ENCODE measurements around the gene BET1. TPM values are rescaled to one million over a fixed set of nuclear protein-coding genes. Genes with fewer than 3 reads are reported as not detected.
"Not testable (repeated sequence)": the region's sequence is repeated elsewhere in the genome, so short reads cannot be mapped to it uniquely, and the experiment has no call there.

Gene BET1
- total and polyA plus RNA-seq, 10 donors, result 21.7 to 36.0 (median 28.1) TPM

- Histone ChIP-seq H3K36me3 (no peaks in the 10 kb centered on the region), H3K4me1 (no peaks in the 10 kb centered on the region), H3K9me3 (peaks cover 0 to 5% (median 0%) of the 10 kb centered on the region in 8 donors), H3K4me3 (no peak overlapping the region), H3K27ac (no peak overlapping the region), H3K27me3 (replicated peaks in 1 of 7) (no peaks in the 10 kb centered on the region)
- intact Hi-C loops (cut with DNase I; ENCODE audit: low total_unique reads), result no loop called here
- DNase-seq, result no peak
- 78 to 92% (median 83%) methylated on average over 3 of the region's 3 CpGs for WGBS, 5 donors
- TF ChIP-seq, protein P1, sequence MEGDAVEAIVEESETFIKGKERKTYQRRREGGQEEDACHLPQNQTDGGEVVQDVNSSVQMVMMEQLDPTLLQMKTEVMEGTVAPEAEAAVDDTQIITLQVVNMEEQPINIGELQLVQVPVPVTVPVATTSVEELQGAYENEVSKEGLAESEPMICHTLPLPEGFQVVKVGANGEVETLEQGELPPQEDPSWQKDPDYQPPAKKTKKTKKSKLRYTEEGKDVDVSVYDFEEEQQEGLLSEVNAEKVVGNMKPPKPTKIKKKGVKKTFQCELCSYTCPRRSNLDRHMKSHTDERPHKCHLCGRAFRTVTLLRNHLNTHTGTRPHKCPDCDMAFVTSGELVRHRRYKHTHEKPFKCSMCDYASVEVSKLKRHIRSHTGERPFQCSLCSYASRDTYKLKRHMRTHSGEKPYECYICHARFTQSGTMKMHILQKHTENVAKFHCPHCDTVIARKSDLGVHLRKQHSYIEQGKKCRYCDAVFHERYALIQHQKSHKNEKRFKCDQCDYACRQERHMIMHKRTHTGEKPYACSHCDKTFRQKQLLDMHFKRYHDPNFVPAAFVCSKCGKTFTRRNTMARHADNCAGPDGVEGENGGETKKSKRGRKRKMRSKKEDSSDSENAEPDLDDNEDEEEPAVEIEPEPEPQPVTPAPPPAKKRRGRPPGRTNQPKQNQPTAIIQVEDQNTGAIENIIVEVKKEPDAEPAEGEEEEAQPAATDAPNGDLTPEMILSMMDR (IDR thresholded peaks at IDR 0.05 in 8 of 11, conservative IDR thresholded peaks at IDR 0.05 in 3 of 11), result no peak
- TF ChIP-seq POLR2AphosphoS5 (IDR thresholded peaks at IDR 0.05) (no peak), POLR2A (IDR thresholded peaks at IDR 0.05) (no peak)
Measured at GRCh38 chr7:94029976-94030375, 25.8 kb upstream of the BET1 start.

DNA sequence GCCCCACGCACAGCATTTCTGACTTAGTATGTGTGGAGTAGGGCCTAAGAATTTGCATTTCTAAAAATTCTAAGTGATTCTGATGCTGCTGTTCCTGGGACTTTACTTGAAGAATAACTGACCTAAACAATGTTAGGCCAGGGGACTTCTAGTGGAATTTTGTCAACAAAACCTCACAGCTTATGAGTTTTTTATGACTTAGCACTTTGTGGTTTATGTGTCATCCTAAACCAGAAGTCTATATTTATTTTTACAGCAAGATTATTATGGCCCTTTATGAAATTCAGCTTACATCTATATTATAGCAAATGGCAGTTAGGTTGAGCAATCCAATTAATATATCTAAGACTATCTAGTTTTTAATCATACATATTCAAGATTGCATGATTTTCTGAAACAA, 24.6 kb upstream of the BET1 start:
- DNase-seq, result no peak
- H3K27me3 ChIP-seq (replicated peaks in 1 of 7), result no peaks in the 10 kb centered on the region
- TF ChIP-seq POLR2A (IDR thresholded peaks at IDR 0.05) (no peak), POLR2AphosphoS5 (IDR thresholded peaks at IDR 0.05) (no peak)
- TF ChIP-seq, protein P1 (IDR thresholded peaks at IDR 0.05 in 8 of 11, conservative IDR thresholded peaks at IDR 0.05 in 3 of 11), result no peak
- H3K9me3 ChIP-seq, result peaks cover 0 to 5% (median 0%) of the 10 kb centered on the region in 8 donors
- H3K4me3 ChIP-seq, result no peak overlapping the region
- no peaks in the 10 kb centered on the region for H3K4me1 ChIP-seq
- WGBS, 5 donors, result 67 to 94% (median 86%) methylated on average over 1 of the region's 1 CpG
- no peaks in the 10 kb centered on the region for H3K36me3 ChIP-seq
- intact Hi-C loops (cut with DNase I; ENCODE audit: low total_unique reads), result no loop called here
- H3K27ac ChIP-seq, result no peak overlapping the region

GRCh38 chr7:94026619-94027018, 22.5 kb upstream of the BET1 start:
- DNase-seq; H3K9me3 ChIP-seq; intact Hi-C loops (cut with DNase I; ENCODE audit: low total_unique reads); H3K4me1 ChIP-seq; H3K27me3 ChIP-seq (replicated peaks in 1 of 7); H3K27ac ChIP-seq; H3K4me3 ChIP-seq; H3K36me3 ChIP-seq: not testable (repeated sequence)
- WGBS, 5 donors, result 86 to 95% (median 93%) methylated on average over 2 of the region's 2 CpGs

- Histone ChIP-seq H3K4me3 (no peak overlapping the region), H3K4me1 (no peaks in the 10 kb centered on the region), H3K27me3 (replicated peaks in 1 of 7) (no peaks in the 10 kb centered on the region), H3K27ac (no peak overlapping the region), H3K36me3 (no peaks in the 10 kb centered on the region), H3K9me3 (peaks cover 0 to 11% (median 0%) of the 10 kb centered on the region in 8 donors)
- DNase-seq, result no peak
- 30 to 45% (median 42%) methylated on average over 3 of the region's 3 CpGs for WGBS, 5 donors
- intact Hi-C loops (cut with DNase I; ENCODE audit: low total_unique reads), result no loop called here
- TF ChIP-seq, protein P1 (IDR thresholded peaks at IDR 0.05 in 8 of 11, conservative IDR thresholded peaks at IDR 0.05 in 3 of 11), result no peak
- no peak for TF ChIP-seq POLR2AphosphoS5 (IDR thresholded peaks at IDR 0.05)
- TF ChIP-seq POLR2A (IDR thresholded peaks at IDR 0.05), result no peak
Measured at GRCh38 chr7:94022550-94022949, 18.4 kb upstream of the BET1 start.

DNA sequence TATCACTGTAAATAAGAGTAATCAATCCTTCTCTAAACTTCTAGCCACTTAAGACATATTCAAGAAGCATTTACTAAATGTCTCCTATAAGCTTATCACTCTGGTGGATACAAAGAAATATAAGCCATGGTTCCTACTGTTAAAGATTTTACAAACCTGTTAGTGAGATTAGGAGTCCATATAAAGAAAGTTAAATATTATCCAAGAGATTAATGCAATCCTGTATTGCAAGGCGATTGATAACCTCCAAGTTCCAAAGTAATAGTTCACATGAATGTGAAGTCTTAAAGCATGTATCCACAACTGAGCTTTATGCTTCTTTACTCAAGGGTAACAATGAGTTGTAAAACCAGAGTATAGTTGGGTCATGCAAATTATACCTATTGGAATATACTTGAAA, 12.6 kb upstream of the BET1 start:
- WGBS, 5 donors, result 84 to 100% (median 90%) methylated on average over 1 of the region's 1 CpG
- no peaks in the 10 kb centered on the region for H3K36me3 ChIP-seq
- intact Hi-C loops (cut with DNase I; ENCODE audit: low total_unique reads), result no loop called here
- no peak for DNase-seq
- peaks cover 0 to 10% (median 0%) of the 10 kb centered on the region in 8 donors for H3K9me3 ChIP-seq
- H3K4me3 ChIP-seq, result no peak overlapping the region
- no peaks in the 10 kb centered on the region for H3K27me3 ChIP-seq (replicated peaks in 1 of 7)
- TF ChIP-seq POLR2AphosphoS5 (IDR thresholded peaks at IDR 0.05) (no peak), POLR2A (IDR thresholded peaks at IDR 0.05) (no peak)
- TF ChIP-seq, protein P1 (IDR thresholded peaks at IDR 0.05 in 8 of 11, conservative IDR thresholded peaks at IDR 0.05 in 3 of 11), result no peak
- no peaks in the 10 kb centered on the region for H3K4me1 ChIP-seq
- no peak overlapping the region for H3K27ac ChIP-seq
